Lower leg skin (tissue), 4 donors: ENCODE data around the gene OSM. TPM values are rescaled to one million over a fixed set of nuclear protein-coding genes. Genes with fewer than 3 reads are reported as not detected.

Experiments
- DNase-seq, 2 donors: peaks; one replicate each; pipeline ENCODE4 v3.0.0-alpha.2; 2019; ENCODE audit warnings: low spot score in 2 of 2
- H3K4me3 ChIP-seq: fragments of 200-600 bp; sonication (generic); 2 replicates; pipeline ENCODE4 v1.5.1; 2017; ENCODE audit warnings: mild to moderate bottlenecking, low read depth; ENCODE audit not compliant: poor library complexity, severe bottlenecking
- POLR2A ChIP-seq, 2 donors: fragments of 450-650 bp; IDR thresholded peaks; one replicate each; pipeline ENCODE4 v1.6.1; 2016 to 2017; ENCODE audit warnings: antibody characterized with exemption in 2 of 2, mild to moderate bottlenecking in 1 of 2, moderate library complexity in 1 of 2
- WGBS, 2 donors: methylation state at CpG; one replicate each; pipeline ENCODE4 v1.1.5; 2018; 5-methylcytosine and 5-hydroxymethylcytosine counted together
- intact Hi-C: fragments of 100-400 bp; cut with DNase I; formaldehyde crosslinking; loops from one replicate; pipeline ENCODE4 v1.15.0; 2023; ENCODE audit warnings: low total_unique reads
- total RNA-seq, 4 donors: library from RNA; depleted of rRNA; stranded (reverse); fragments of >200 nt; gene quantifications; one replicate each; pipeline ENCODE4 v1.1.0, GENCODE V29; 2016
- TF ChIP-seq, protein P1 (sequence below), 3 donors: fragments of 450-650 bp; IDR thresholded peaks; one replicate each; pipeline ENCODE4 v1.5.1; 2016; ENCODE audit warnings: antibody characterized with exemption in 3 of 3, mild to moderate bottlenecking in 3 of 3, moderate library complexity in 2 of 3

OSM gene
- total RNA-seq, 4 donors from 2014 or later: 0.27 to 0.34 (median 0.29) TPM; not detected in 1

- TF ChIP-seq POLR2A (IDR thresholded peaks at IDR 0.05): no peak
- TF ChIP-seq, protein P1, sequence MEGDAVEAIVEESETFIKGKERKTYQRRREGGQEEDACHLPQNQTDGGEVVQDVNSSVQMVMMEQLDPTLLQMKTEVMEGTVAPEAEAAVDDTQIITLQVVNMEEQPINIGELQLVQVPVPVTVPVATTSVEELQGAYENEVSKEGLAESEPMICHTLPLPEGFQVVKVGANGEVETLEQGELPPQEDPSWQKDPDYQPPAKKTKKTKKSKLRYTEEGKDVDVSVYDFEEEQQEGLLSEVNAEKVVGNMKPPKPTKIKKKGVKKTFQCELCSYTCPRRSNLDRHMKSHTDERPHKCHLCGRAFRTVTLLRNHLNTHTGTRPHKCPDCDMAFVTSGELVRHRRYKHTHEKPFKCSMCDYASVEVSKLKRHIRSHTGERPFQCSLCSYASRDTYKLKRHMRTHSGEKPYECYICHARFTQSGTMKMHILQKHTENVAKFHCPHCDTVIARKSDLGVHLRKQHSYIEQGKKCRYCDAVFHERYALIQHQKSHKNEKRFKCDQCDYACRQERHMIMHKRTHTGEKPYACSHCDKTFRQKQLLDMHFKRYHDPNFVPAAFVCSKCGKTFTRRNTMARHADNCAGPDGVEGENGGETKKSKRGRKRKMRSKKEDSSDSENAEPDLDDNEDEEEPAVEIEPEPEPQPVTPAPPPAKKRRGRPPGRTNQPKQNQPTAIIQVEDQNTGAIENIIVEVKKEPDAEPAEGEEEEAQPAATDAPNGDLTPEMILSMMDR (IDR thresholded peaks at IDR 0.05): no peak
- H3K4me3 ChIP-seq: no peak overlapping the region
- 75 to 78% methylated on average over 1 of the region's 1 CpG for WGBS, 2 donors
- intact Hi-C loops: no loop called here
- no peak for DNase-seq
Measured at GRCh38 chr22:30306627-30307011, 40.0 kb upstream of the OSM start.

GRCh38 chr22:30305906-30306626, 39.4 kb upstream of the OSM start:
- H3K4me3 ChIP-seq: no peak overlapping the region
- WGBS, 2 donors: 34 to 48% methylated on average over 3 of the region's 3 CpGs
- intact Hi-C loops: no loop called here
- DNase-seq: no peak
- no peak for TF ChIP-seq POLR2A (IDR thresholded peaks at IDR 0.05)
- TF ChIP-seq, protein P1 (IDR thresholded peaks at IDR 0.05): no peak

DNA sequence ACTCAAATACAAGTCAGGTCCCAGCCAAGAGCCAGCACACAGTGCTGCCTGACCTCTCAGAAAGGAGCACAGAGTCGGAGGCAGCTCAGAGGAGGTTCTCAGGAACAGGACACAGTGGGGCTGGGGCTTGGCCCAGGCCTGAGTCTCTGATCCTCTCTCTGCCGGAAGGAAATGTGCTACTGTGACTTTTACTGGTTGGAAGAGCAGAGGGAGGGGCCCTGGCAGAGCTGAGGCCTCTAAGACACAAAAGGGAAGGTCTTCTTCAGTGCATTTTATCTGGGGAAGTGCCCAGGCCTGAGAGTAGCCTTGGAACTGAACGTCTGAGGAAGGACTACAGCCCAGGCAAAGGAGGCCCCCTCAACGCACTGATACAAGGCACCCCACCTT, 38.9 kb upstream of the OSM start:
- DNase-seq: peak; percentile 76 to 92
- H3K4me3 ChIP-seq: no peak overlapping the region
- whole genome bisulfite sequencing, 2 donors: 4% methylated on average over 4 of the region's 4 CpGs
- intact Hi-C loops: no loop called here
- TF ChIP-seq, protein P1 (IDR thresholded peaks at IDR 0.05): no peak
- no peak for TF ChIP-seq POLR2A (IDR thresholded peaks at IDR 0.05)

- DNase-seq: no peak
- WGBS, 2 donors: 21 to 27% methylated on average over 7 of the region's 7 CpGs
- TF ChIP-seq POLR2A (IDR thresholded peaks at IDR 0.05): no peak
- TF ChIP-seq, protein P1 (IDR thresholded peaks at IDR 0.05): no peak
- intact Hi-C loops: no loop called here
- H3K4me3 ChIP-seq: no peak overlapping the region
Measured at GRCh38 chr22:30304495-30305244, 38.0 kb upstream of the OSM start.

- intact Hi-C loops: no loop called here
- WGBS, 2 donors: 38 to 41% methylated on average over 5 of the region's 5 CpGs
- TF ChIP-seq POLR2A (IDR thresholded peaks at IDR 0.05): no peak
- no peak overlapping the region for H3K4me3 ChIP-seq
- DNase-seq: no peak
Measured at GRCh38 chr22:30302810-30303138, 36.1 kb upstream of the OSM start.

DNA sequence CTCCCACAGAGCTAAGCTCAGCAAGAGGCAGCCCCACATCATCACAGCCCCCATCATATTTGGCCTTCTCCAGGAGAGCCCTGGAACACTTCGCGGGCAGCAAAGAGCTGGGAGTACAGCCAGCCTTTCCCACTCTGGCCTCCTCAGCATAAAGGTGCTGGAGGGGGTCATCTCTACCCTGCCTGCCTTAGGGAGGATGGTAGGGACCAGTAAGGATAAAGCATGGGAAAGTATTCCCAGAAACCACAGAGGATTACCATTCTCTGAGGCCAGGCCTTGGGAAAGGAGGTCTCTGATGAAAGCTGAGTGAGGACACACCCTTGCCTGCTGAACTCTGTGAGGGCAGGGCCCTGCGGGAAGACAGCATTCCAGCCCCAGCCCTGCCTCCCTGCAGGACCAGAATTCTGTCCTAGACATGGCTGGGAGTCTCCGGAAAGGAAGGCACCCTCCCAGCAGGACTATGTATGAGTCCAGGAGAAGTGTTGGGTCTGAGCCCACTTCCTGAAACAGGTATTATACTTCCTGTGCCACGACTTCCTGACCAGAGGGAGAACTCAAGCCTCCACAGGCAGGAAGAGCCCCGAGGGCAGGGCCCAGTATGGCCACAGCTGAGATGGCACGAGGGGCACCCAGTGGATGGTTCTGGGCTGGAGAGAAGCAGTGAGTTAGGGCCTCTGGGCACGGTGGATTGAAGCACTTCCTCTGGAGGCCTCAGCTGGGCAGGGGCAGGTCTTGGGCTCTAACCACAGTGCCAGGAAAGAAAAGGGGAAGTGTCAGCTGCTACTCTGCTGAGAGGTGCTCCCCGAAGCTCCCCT, 35.6 kb upstream of the OSM start:
- 34 to 40% methylated on average over 9 of the region's 9 CpGs for WGBS, 2 donors
- peak in 1 of 2 donors; percentile 56 for DNase-seq
- TF ChIP-seq POLR2A (IDR thresholded peaks at IDR 0.05): no peak
- TF ChIP-seq, protein P1 (IDR thresholded peaks at IDR 0.05): no peak
- intact Hi-C loops: no loop called here
- H3K4me3 ChIP-seq: no peak overlapping the region
